D721Med (cell line): Measurements from ENCODE around the gene EGFR.

Source experiments
- DNase-seq: peaks from one replicate; pipeline ENCODE4 v3.0.0; 2011; ENCODE audit warnings: low spot score; ENCODE audit not compliant: insufficient read length
- FAIRE-seq: peaks from 2 replicates; lab custom pipeline; 2011; peaks lifted over from hg19 to GRCh38; lab: Jason Lieb, UNC
- TF ChIP-seq, protein P1 (sequence below): IDR thresholded peaks from 2 replicates; pipeline ENCODE4 v1.5.1; 2012; ENCODE audit warnings: mild to moderate bottlenecking, control low read depth; ENCODE audit not compliant: insufficient read depth; ENCODE audit errors: missing control alignments

The EGFR gene

DNA sequence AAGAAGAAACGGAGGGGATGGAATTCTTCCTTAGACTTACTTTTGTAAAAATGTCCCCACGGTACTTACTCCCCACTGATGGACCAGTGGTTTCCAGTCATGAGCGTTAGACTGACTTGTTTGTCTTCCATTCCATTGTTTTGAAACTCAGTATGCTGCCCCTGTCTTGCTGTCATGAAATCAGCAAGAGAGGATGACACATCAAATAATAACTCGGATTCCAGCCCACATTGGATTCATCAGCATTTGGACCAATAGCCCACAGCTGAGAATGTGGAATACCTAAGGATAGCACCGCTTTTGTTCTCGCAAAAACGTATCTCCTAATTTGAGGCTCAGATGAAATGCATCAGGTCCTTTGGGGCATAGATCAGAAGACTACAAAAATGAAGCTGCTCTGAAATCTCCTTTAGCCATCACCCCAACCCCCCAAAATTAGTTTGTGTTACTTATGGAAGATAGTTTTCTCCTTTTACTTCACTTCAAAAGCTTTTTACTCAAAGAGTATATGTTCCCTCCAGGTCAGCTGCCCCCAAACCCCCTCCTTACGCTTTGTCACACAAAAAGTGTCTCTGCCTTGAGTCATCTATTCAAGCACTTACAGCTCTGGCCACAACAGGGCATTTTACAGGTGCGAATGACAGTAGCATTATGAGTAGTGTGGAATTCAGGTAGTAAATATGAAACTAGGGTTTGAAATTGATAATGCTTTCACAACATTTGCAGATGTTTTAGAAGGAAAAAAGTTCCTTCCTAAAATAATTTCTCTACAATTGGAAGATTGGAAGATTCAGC lies 187.6 kb downstream of the EGFR start:
- DNase-seq (no peak), FAIRE-seq (no peak)
- TF ChIP-seq, protein P1, sequence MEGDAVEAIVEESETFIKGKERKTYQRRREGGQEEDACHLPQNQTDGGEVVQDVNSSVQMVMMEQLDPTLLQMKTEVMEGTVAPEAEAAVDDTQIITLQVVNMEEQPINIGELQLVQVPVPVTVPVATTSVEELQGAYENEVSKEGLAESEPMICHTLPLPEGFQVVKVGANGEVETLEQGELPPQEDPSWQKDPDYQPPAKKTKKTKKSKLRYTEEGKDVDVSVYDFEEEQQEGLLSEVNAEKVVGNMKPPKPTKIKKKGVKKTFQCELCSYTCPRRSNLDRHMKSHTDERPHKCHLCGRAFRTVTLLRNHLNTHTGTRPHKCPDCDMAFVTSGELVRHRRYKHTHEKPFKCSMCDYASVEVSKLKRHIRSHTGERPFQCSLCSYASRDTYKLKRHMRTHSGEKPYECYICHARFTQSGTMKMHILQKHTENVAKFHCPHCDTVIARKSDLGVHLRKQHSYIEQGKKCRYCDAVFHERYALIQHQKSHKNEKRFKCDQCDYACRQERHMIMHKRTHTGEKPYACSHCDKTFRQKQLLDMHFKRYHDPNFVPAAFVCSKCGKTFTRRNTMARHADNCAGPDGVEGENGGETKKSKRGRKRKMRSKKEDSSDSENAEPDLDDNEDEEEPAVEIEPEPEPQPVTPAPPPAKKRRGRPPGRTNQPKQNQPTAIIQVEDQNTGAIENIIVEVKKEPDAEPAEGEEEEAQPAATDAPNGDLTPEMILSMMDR = no peak

DNA sequence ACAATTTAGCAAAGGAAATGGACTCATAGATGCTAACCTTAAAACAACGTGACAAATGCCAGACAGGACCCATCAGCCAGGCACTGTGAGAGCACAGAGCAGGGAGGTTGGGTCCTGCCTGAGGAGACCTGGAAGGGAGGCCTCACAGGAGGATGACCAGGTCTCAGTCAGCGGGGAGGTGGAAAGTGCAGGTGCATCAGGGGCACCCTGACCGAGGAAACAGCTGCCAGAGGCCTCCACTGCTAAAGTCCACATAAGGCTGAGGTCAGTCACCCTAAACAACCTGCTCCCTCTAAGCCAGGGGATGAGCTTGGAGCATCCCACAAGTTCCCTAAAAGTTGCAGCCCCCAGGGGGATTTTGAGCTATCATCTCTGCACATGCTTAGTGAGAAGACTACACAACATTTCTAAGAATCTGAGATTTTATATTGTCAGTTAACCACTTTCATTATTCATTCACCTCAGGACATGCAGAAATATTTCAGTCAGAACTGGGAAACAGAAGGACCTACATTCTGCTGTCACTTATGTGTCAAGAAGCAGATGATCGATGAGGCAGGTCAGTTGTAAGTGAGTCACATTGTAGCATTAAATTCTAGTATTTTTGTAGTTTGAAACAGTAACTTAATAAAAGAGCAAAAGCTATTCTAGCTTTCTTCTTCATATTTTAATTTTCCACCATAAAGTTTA lies 188.8 kb downstream of the EGFR start:
- TF ChIP-seq, protein P1 = no peak
- no peak for DNase-seq
- no peak for FAIRE-seq

DNA sequence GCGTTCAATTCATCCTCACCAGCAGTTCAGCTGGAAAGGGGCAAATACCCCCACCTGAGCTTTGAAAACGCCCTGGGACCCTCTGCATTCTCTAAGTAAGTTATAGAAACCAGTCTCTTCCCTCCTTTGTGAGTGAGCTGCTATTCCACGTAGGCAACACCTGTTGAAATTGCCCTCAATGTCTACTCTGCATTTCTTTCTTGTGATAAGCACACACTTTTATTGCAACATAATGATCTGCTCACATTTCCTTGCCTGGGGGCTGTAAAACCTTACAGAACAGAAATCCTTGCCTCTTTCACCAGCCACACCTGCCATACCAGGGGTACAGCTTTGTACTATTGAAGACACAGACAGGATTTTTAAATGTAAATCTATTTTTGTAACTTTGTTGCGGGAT lies 190.5 kb downstream of the EGFR start:
- TF ChIP-seq, protein P1 = no peak
- FAIRE-seq (no peak), DNase-seq (no peak)

DNA sequence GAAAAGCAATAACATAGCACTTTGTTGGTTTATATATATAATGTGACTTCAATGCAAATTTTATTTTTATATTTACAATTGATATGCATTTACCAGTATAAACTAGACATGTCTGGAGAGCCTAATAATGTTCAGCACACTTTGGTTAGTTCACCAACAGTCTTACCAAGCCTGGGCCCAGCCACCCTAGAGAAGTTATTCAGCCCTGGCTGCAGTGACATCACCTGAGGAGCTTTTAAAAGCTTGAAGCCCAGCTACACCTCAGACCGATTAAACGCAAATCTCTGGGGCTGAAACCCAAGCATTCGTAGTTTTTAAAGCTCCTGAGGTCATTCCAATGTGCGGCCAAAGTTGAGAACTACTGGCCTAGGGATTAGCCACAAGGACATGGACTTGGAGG lies 191.4 kb downstream of the EGFR start:
- DNase-seq (no peak), FAIRE-seq (no peak)
- TF ChIP-seq, protein P1 = no peak

DNA sequence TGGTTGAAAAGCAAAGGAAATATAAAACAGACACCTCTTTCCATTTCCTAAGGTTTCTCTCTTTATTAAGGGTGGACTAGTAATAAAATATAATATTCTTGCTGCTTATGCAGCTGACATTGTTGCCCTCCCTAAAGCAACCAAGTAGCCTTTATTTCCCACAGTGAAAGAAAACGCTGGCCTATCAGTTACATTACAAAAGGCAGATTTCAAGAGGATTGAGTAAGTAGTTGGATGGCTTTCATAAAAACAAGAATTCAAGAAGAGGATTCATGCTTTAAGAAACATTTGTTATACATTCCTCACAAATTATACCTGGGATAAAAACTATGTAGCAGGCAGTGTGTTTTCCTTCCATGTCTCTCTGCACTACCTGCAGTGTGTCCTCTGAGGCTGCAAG lies 191.9 kb downstream of the EGFR start:
- DNase-seq (no peak), FAIRE-seq (no peak)

DNA sequence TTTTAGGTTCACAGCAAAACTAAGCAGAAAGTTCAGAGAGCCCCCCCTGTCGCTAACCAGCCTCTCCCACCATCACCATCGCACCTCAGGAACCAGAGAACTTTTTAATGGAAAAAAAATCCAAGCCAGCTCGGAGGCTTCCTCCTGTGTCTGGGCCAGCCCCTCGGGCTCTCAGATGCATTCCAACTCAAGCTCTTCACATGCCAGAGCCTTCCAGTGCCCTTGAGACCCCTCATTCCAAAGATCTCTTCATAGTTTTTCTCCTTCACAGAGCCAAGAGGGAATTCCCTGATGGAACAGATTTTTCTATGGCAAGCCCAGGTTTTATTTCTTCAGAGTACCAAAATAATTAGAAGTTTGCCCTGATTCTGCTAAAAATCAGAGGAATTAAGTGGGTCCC lies 192.9 kb downstream of the EGFR start:
- DNase-seq = no peak
- no peak for FAIRE-seq
- TF ChIP-seq, protein P1 = no peak

More for the DNA sequence above, 191.9 kb downstream of the EGFR start:
- TF ChIP-seq, protein P1 = no peak

DNA sequence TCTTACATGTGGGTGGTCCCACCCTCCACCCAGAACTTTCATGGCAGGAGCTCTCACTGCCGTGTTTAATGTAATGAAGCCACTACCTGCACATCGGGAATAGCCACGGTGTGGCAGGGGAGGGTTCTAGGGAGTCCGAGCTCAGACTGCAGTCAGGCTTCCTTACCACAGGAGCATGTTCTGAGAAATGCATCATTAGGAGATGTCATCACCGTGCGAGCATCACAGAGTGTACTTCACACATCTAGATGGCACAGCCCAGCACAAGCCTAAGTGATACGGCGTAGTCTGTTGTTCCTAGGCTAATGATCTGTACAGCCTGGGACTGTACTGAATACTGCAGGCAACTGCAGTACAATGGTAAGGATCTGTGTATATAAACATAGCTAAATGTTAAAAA lies 193.4 kb downstream of the EGFR start:
- TF ChIP-seq, protein P1 = no peak
- DNase-seq (no peak), FAIRE-seq (no peak)
